Tibial nerve (tissue), 4 donors: ENCODE results near the gene CUL3.

Experiments used
- CTCF ChIP-seq, 5 experiments: fragments of 200-600 bp in 3 of 5; fragments of 450-650 bp in 2 of 5; sonication (generic) in 3 of 5; IDR thresholded peaks; one replicate each; pipeline ENCODE4 v1.5.1; 2016 to 2019; ENCODE audit warnings: antibody characterized with exemption in 5 of 5, mild to moderate bottlenecking in 3 of 5, moderate library complexity in 2 of 5
- EP300 ChIP-seq, 2 donors: sonication (generic); formaldehyde crosslinking; IDR thresholded peaks; one replicate each; pipeline ENCODE4 v1.6.1; 2017; ENCODE audit warnings: antibody characterized with exemption in 2 of 2, mild to moderate bottlenecking in 1 of 2
- POLR2A ChIP-seq, 2 donors: fragments of 450-650 bp; IDR thresholded peaks; one replicate each; pipeline ENCODE4 v1.6.1; 2017; ENCODE audit warnings: antibody characterized with exemption in 2 of 2, mild to moderate bottlenecking in 2 of 2, moderate library complexity in 2 of 2

GRCh38 chr2:224436634-224437033 is 148.5 kb downstream of the CUL3 start:
- TF ChIP-seq CTCF (IDR thresholded peaks at IDR 0.05) (no peak), POLR2A (IDR thresholded peaks at IDR 0.05) (no peak), EP300 (IDR thresholded peaks at IDR 0.05) (no peak)
